ENCODE measurements around the gene DCAF15. TPM values are rescaled to one million over a fixed set of nuclear protein-coding genes. Genes with fewer than 3 reads are reported as not detected.

DCAF15 gene
- total RNA-seq, 1 donor from 2014 or later, result 35.0 TPM

GRCh38 chr19:13937479-13938300, 14.6 kb upstream of the DCAF15 start:
- peak overlapping the region in 1 of 2 donors; percentile 52 for H3K27ac ChIP-seq
- no peaks in the 10 kb centered on the region for H3K27me3 ChIP-seq
- H3K4me1 ChIP-seq, result peaks cover 4 to 5% of the 10 kb centered on the region in 2 donors
- DNase-seq (ENCODE audit: low spot score in 2 of 2), result no peak
- intact Hi-C loops (cut with DNase I), result no loop called here
- peak overlapping the region; percentile 18 to 70 for H3K4me3 ChIP-seq
- no peaks in the 10 kb centered on the region for H3K9me3 ChIP-seq
- TF ChIP-seq, protein P1, sequence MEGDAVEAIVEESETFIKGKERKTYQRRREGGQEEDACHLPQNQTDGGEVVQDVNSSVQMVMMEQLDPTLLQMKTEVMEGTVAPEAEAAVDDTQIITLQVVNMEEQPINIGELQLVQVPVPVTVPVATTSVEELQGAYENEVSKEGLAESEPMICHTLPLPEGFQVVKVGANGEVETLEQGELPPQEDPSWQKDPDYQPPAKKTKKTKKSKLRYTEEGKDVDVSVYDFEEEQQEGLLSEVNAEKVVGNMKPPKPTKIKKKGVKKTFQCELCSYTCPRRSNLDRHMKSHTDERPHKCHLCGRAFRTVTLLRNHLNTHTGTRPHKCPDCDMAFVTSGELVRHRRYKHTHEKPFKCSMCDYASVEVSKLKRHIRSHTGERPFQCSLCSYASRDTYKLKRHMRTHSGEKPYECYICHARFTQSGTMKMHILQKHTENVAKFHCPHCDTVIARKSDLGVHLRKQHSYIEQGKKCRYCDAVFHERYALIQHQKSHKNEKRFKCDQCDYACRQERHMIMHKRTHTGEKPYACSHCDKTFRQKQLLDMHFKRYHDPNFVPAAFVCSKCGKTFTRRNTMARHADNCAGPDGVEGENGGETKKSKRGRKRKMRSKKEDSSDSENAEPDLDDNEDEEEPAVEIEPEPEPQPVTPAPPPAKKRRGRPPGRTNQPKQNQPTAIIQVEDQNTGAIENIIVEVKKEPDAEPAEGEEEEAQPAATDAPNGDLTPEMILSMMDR (IDR thresholded peaks at IDR 0.05), result no peak
- H3K36me3 ChIP-seq, result no peaks in the 10 kb centered on the region

GRCh38 chr19:13938301-13939064, 13.8 kb upstream of the DCAF15 start, which contains the start of gene PODNL1:
Gene PODNL1 (minus strand): TSS chr19:13938417. CDS start chr19:13938181, 236 bp downstream.
- Histone ChIP-seq H3K36me3 (no peaks in the 10 kb centered on the region), H3K9me3 (no peaks in the 10 kb centered on the region), H3K27ac (peak within 1 kb of the TSS; percentile 11 to 52), H3K27me3 (no peaks in the 10 kb centered on the region), H3K4me3 (peak within 1 kb of the TSS; percentile 18 to 70), H3K4me1 (peaks cover 4 to 5% of the 10 kb centered on the region in 2 donors)
- DNase-seq (ENCODE audit: low spot score in 2 of 2), result no peak
- intact Hi-C loops (cut with DNase I), result no loop called here
- TF ChIP-seq, protein P1 (IDR thresholded peaks at IDR 0.05), result no peak

GRCh38 chr19:13942023-13942684, 10.2 kb upstream of the DCAF15 start:
- no peak for DNase-seq (ENCODE audit: low spot score in 2 of 2)
- TF ChIP-seq, protein P1 (IDR thresholded peaks at IDR 0.05), result no peak
- H3K4me1 ChIP-seq, result peaks cover 4 to 5% of the 10 kb centered on the region in 2 donors
- no peaks in the 10 kb centered on the region for H3K9me3 ChIP-seq
- no peak overlapping the region for H3K27ac ChIP-seq
- no peaks in the 10 kb centered on the region for H3K36me3 ChIP-seq
- intact Hi-C loops (cut with DNase I), result no loop called here
- H3K27me3 ChIP-seq, result no peaks in the 10 kb centered on the region
- no peak overlapping the region for H3K4me3 ChIP-seq

DNA sequence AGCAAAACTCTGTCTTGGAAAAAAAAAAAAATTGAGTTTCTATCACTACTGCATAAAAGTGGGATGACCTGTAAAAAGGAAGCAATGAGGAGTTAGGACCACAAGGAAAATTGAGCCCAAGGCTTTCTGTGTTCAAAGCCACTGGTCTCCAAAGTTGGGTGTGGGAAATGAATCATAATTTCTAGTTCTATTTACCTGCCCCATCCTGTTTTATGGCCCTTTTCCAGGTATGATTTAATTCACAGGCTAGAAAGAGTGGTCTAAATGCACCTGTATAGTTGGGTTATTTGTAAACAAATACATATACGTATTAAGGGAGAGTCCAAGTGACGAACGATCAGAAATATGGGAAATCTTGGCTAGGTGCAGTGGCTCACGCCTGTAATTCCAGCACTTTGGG, 5.9 kb upstream of the DCAF15 start:
- Histone ChIP-seq H3K27me3 (no peaks in the 10 kb centered on the region), H3K27ac (no peak overlapping the region), H3K9me3 (no peaks in the 10 kb centered on the region), H3K4me3 (no peak overlapping the region), H3K36me3 (no peaks in the 10 kb centered on the region), H3K4me1 (no peaks in the 10 kb centered on the region)
- intact Hi-C loops (cut with DNase I), result no loop called here
- no peak for DNase-seq (ENCODE audit: low spot score in 2 of 2)
- TF ChIP-seq, protein P1 (IDR thresholded peaks at IDR 0.05), result no peak

- Histone ChIP-seq H3K4me1 (peaks cover 6 to 12% of the 10 kb centered on the region in 2 donors), H3K27me3 (no peaks in the 10 kb centered on the region), H3K4me3 (no peak overlapping the region), H3K27ac (no peak overlapping the region), H3K9me3 (no peaks in the 10 kb centered on the region), H3K36me3 (peaks cover 10% of the 10 kb centered on the region in 2 donors)
- no peak for DNase-seq (ENCODE audit: low spot score in 2 of 2)
- TF ChIP-seq, protein P1 (IDR thresholded peaks at IDR 0.05), result no peak
- intact Hi-C loops (cut with DNase I), result loop anchor here (5.0 kb wide), 2 partner anchors 121 to 166 kb away; partner anchors contain the start of genes MISP3 and PRKACA
Measured at GRCh38 chr19:13951043-13951442, 1.3 kb upstream of the DCAF15 start.
